Panc1 (cell line): ENCODE data around the gene AEBP2. TPM values are rescaled to one million over a fixed set of nuclear protein-coding genes. Genes with fewer than 3 reads are reported as not detected.

Experiments
- ATAC-seq: fragments of 200-7000 bp; cut with Tn5 transposase; 2 replicates; pipeline ENCODE4 v1.9.1; 2020; ENCODE audit warnings: mild to moderate bottlenecking, moderate library complexity
- BruUV-seq: library from RNA; stranded (reverse); fragments of 400-500 nt; replicated peaks from 2 replicates; lab custom pipeline; 2021; lab: Mats Ljungman, UMichigan
- CTCF ChIA-PET: fragments of 300-600 bp; sonication (Branson Sonifier 250); formaldehyde crosslinking; loops from one replicate; lab custom pipeline; 2022; ENCODE audit warnings: antibody characterized with exemption; lab: Charles Lee
- POLR2A ChIA-PET: fragments of 300-600 bp; sonication (Branson Sonifier 250); formaldehyde crosslinking; loops from one replicate; lab custom pipeline; 2022; ENCODE audit warnings: antibody characterized with exemption; lab: Charles Lee
- DNase-seq: peaks from one replicate; pipeline ENCODE4 v3.0.0-alpha.2; 2010; ENCODE audit warnings: low read depth, low spot score
- H3K27ac ChIP-seq: 2 replicates; pipeline ENCODE4 v1.5.1; 2011; ENCODE audit warnings: mild to moderate bottlenecking, low read length, inconsistent platforms
- H3K27me3 ChIP-seq: fragments of 200-500 bp; sonication (Bioruptor generic); 2 replicates; pipeline ENCODE4 v1.6.0; 2014; ENCODE audit warnings: low read length, inconsistent platforms; ENCODE audit not compliant: control insufficient read depth, insufficient read depth
- H3K36me3 ChIP-seq: fragments of 200-500 bp; sonication (Bioruptor generic); 2 replicates; pipeline ENCODE4 v1.5.1; 2014; ENCODE audit warnings: inconsistent platforms, mild to moderate bottlenecking, low read length, moderate library complexity; ENCODE audit not compliant: control insufficient read depth, insufficient read depth
- H3K4me1 ChIP-seq: 2 replicates; pipeline ENCODE4 v1.5.1; 2011; ENCODE audit warnings: inconsistent platforms, mild to moderate bottlenecking, low read length, moderate library complexity; ENCODE audit not compliant: control insufficient read depth, insufficient read depth
- H3K4me3 ChIP-seq, 2 experiments: 2 replicates each; pipeline ENCODE4 v1.5.1; 2011 to 2012; ENCODE audit warnings: low read depth in 2 of 2, low read length in 2 of 2, mild to moderate bottlenecking in 2 of 2, inconsistent platforms in 1 of 2, moderate library complexity in 1 of 2
- H3K9me3 ChIP-seq: fragments of 200-500 bp; sonication (Bioruptor generic); 2 replicates; pipeline ENCODE4 v1.5.1; 2014; ENCODE audit warnings: low read depth, mild to moderate bottlenecking, inconsistent platforms, low read length, moderate library complexity; ENCODE audit not compliant: control insufficient read depth, insufficient read depth
- POLR2AphosphoS5 ChIP-seq: IDR thresholded peaks from 2 replicates; pipeline ENCODE4 v1.6.1; 2012; ENCODE audit warnings: mild to moderate bottlenecking, low read depth, low read length, moderate library complexity
- SIN3A ChIP-seq: IDR thresholded peaks from 2 replicates; pipeline ENCODE4 v1.6.1; 2012; ENCODE audit warnings: low read depth, mild to moderate bottlenecking, low read length, moderate library complexity, borderline replicate concordance; ENCODE audit not compliant: insufficient read depth
- TCF7L2 ChIP-seq: IDR thresholded peaks from 2 replicates; pipeline ENCODE4 v1.6.1; 2011; ENCODE audit warnings: mild to moderate bottlenecking, low read depth, low read length, inconsistent platforms
- in situ Hi-C: cut with HindIII; loops from 2 replicates; pipeline ENCODE4 v1.10.0; 2016; ENCODE audit warnings: low sequenced_read_pairs, low pct_unique_long_range_greater_than_20kb
- intact Hi-C: fragments of 100-400 bp; cut with micrococcal nuclease; formaldehyde crosslinking; loops from one replicate; pipeline ENCODE4 v1.10.0; 2022; ENCODE audit not compliant: unreplicated experiment
- total RNA-seq: library from RNA; stranded (reverse); gene quantifications from one replicate; pipeline ENCODE4 v1.2.1, GENCODE V29; 2021; ENCODE audit not compliant: unreplicated experiment
- TF ChIP-seq, protein P1 (sequence below): fragments of 450-650 bp; IDR thresholded peaks from 2 replicates; pipeline ENCODE4 v1.5.1; 2017; ENCODE audit warnings: mild to moderate bottlenecking
- TF ChIP-seq, protein P2 (sequence below), 2 experiments: IDR thresholded peaks; 2 replicates each; pipeline ENCODE4 v1.6.1; 2011 to 2012; ENCODE audit warnings: low read depth in 2 of 2, control low read depth in 1 of 2, low read length in 1 of 2, mild to moderate bottlenecking in 1 of 2, moderate library complexity in 1 of 2; ENCODE audit not compliant: insufficient read depth in 1 of 2

Gene AEBP2
- total RNA-seq, 1 experiment from 2014 or later = 32.4 TPM

GRCh38 chr12:19547271-19547671, 108.0 kb downstream of the AEBP2 start:
- TF ChIP-seq TCF7L2 (no peak), POLR2AphosphoS5 (no peak), SIN3A (no peak)
- TF ChIP-seq, protein P1, sequence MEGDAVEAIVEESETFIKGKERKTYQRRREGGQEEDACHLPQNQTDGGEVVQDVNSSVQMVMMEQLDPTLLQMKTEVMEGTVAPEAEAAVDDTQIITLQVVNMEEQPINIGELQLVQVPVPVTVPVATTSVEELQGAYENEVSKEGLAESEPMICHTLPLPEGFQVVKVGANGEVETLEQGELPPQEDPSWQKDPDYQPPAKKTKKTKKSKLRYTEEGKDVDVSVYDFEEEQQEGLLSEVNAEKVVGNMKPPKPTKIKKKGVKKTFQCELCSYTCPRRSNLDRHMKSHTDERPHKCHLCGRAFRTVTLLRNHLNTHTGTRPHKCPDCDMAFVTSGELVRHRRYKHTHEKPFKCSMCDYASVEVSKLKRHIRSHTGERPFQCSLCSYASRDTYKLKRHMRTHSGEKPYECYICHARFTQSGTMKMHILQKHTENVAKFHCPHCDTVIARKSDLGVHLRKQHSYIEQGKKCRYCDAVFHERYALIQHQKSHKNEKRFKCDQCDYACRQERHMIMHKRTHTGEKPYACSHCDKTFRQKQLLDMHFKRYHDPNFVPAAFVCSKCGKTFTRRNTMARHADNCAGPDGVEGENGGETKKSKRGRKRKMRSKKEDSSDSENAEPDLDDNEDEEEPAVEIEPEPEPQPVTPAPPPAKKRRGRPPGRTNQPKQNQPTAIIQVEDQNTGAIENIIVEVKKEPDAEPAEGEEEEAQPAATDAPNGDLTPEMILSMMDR = no peak
- TF ChIP-seq, protein P2, sequence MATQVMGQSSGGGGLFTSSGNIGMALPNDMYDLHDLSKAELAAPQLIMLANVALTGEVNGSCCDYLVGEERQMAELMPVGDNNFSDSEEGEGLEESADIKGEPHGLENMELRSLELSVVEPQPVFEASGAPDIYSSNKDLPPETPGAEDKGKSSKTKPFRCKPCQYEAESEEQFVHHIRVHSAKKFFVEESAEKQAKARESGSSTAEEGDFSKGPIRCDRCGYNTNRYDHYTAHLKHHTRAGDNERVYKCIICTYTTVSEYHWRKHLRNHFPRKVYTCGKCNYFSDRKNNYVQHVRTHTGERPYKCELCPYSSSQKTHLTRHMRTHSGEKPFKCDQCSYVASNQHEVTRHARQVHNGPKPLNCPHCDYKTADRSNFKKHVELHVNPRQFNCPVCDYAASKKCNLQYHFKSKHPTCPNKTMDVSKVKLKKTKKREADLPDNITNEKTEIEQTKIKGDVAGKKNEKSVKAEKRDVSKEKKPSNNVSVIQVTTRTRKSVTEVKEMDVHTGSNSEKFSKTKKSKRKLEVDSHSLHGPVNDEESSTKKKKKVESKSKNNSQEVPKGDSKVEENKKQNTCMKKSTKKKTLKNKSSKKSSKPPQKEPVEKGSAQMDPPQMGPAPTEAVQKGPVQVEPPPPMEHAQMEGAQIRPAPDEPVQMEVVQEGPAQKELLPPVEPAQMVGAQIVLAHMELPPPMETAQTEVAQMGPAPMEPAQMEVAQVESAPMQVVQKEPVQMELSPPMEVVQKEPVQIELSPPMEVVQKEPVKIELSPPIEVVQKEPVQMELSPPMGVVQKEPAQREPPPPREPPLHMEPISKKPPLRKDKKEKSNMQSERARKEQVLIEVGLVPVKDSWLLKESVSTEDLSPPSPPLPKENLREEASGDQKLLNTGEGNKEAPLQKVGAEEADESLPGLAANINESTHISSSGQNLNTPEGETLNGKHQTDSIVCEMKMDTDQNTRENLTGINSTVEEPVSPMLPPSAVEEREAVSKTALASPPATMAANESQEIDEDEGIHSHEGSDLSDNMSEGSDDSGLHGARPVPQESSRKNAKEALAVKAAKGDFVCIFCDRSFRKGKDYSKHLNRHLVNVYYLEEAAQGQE (IDR thresholded peaks at IDR 0.05; ENCODE audit: insufficient read depth in 1 of 2, low read depth in 2 of 2, low read length in 1 of 2) = no peak
- no peaks in the 10 kb centered on the region for H3K36me3 ChIP-seq
- ChIA-PET CTCF (no interaction called here), POLR2A (no interaction called here)
- H3K9me3 ChIP-seq = no peaks in the 10 kb centered on the region
- no peak overlapping the region for H3K4me3 ChIP-seq
- no TSS peak for BruUV-seq
- H3K27me3 ChIP-seq = no peaks in the 10 kb centered on the region
- DNase-seq (no peak), ATAC-seq (no peak)
- no peak overlapping the region for H3K27ac ChIP-seq
- no peaks in the 10 kb centered on the region for H3K4me1 ChIP-seq
- in situ Hi-C loops = no loop called here
- intact Hi-C loops = no loop called here

DNA sequence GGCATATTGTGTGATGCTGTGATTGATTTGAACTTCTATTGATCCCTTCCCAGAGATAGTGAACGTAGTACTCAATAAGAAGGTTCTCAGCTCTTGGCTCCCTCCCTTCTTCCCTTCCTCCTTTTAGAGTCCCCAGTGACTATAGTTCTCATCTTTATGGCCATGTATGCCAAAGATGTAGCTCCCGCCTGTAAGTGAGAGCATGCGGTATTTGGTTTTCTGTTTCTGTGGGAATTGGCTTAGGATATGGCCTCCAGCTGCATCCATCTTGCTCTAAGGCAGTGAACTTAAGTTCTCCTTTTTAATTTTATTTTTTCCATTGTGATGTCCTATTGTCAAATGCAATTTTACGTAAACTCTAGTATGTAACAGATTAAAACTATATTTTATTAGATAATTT, 109.5 kb downstream of the AEBP2 start:
- TF ChIP-seq TCF7L2 = no peak
- TF ChIP-seq, protein P1 = no peak
- in situ Hi-C loops (no loop called here), intact Hi-C loops (no loop called here)
- no peaks in the 10 kb centered on the region for H3K4me1 ChIP-seq
- no peaks in the 10 kb centered on the region for H3K27me3 ChIP-seq
- H3K27ac ChIP-seq = no peak overlapping the region
- BruUV-seq = no TSS peak
- CTCF ChIA-PET = no interaction called here
- ATAC-seq (no peak), DNase-seq (no peak)
- POLR2A ChIA-PET = no interaction called here
- no peak overlapping the region for H3K4me3 ChIP-seq
- no peaks in the 10 kb centered on the region for H3K36me3 ChIP-seq
- H3K9me3 ChIP-seq = no peaks in the 10 kb centered on the region
